ENCODE data around the gene NCK2.
"Not testable (repeated sequence)": the region's sequence is repeated elsewhere in the genome, so short reads cannot be mapped to it uniquely, and the experiment has no call there.

The NCK2 gene

DNA sequence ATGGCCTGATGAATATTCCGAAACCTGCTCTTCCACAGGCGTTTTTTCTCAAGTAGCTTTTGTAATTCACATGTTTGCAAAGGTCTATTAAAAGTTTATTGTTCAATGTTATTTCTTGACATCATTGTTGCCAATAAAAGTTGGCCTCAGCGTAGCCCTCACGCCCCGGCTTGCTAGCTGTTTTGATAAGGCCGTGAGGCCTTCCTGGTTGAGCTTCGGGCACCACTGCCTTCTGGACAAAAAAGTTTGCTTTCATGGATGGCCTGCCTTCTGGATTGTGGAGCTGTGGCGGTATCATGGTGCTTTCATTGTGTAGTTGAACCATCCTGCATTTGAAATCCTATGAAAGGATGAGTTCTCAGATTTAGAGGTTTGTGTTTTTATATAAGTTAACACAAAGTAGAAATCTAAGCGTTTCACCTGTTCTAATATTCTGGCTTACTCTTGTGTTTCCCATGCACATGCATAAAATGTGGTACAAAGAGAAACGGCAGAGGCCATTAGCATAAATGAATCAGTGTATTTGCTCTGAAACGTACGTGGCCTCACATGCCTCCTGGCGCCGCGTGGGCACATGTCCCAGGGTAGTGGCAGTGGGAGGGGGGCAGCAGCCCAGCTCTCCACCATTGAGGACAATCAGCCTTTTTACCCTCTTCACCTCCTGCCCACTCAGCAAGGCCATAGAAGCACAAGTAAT, 134.5 kb downstream of the NCK2 start:
- no peak for DNase-seq

DNA sequence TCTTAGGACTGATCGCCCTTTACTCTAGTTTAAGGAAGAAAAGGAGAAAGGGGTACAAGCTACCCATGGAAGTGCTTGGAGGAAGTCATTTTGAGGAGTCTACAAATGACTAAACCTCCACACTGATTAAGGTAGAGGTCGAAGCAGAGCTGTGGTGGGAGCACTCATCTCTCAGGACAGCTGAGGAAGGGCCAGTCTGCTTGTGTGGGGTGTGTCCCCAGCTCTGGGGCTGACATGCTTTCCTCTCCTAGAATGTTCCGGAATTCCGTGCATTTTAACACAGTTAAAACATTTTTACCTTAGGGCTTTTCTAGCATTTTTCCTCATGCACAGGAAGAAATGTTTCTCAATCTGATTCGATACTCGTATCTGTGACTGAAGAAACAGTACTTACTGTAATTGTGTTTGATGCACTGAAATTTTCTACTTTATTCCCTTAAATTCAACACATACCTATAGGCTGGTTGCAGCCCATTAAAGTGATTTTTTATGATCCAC, 135.1 kb downstream of the NCK2 start:
- DNase-seq: no peak

DNA sequence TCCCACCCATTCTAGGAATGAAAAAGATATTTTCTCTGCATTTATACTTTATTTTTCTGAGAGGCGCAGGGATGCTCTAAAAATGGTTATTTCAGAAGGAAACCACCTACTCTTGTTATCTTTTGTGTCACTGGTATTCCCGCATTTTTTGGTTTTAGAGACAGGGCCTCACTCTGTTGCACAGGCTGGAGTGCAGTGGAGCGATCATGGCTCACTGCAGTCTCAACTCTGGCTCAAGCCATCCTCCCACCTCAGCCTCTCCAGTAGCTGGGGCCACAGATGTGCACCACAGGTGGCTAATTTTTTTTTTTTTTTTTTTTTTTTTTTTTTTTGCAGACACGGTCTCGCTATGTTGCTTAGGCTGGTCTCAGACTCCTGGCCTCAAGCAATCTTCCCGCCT, 135.9 kb downstream of the NCK2 start:
- no peak for DNase-seq

GRCh38 chr2:105881286-105882136, 136.8 kb downstream of the NCK2 start:
- no peak for DNase-seq

- DNase-seq: no peak
Observed at GRCh38 chr2:105882341-105882740, 137.6 kb downstream of the NCK2 start.

DNA sequence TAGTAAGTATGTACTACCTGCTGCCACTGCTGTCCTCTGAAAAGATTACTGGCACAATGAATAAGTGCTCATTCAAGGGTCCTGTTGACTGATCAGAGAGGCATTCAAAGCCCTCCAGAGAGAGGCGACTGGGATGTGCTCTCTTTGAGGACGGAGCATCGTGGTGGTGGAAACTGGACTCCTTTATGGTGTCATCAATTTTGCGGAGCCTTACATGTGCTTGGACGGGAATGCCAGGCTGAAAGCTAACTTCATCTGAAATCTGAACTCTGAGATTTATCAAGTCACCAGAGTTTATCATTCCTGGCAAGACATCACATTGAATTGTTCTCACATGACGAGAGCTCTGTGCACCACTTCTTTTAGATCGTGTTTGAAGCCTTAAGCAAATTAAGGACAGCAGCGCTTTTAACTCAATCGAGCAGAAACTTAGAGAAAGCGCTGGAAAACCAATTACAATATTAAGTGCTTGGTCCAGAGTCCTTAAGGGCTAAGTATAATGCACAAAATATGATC, 138.3 kb downstream of the NCK2 start:
- DNase-seq: no peak

- no peak for DNase-seq
Observed at GRCh38 chr2:105883911-105884694, 139.4 kb downstream of the NCK2 start.

- DNase-seq: no peak
Observed at GRCh38 chr2:105885456-105885855, 140.7 kb downstream of the NCK2 start.

- DNase-seq: no peak
Observed at GRCh38 chr2:105886029-105886454, 141.3 kb downstream of the NCK2 start.

DNA sequence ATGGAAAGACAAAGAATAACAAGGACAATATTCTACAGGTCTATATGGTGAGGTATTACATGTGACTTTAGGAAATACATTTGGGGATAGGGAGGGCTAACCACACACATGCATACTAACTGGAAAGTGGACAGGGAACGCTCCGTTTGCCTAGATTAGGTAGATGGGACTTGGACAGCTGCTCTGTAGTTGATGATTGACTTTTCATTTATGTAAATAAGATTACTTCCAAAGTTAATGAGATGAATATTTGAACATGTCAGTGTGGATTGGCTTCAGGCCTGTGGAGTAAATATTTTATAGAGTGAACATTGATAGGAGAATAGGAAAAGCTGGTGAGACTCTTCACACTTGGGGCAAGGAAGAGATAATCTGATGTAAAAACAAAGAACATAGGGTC, 142.0 kb downstream of the NCK2 start:
- no peak for DNase-seq

DNA sequence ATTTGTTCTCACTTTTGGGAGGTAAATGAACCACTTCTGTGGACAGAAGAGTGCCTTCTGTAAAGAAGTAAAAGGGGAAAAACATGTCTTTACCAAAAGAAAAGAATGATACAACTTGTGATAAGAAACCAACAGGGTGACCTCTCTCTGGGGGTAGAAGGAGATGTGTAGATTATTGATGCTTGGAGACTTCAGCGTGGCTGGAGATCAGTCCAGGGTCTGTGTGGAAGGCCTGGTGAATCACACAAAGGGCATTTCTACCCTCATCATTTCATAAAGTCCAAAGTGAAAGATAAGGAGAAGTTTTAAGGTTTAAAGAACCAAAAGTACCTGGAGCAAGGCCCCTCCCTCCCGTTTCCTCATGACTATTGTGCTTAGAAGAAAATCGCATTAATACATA, 142.5 kb downstream of the NCK2 start:
- DNase-seq: no peak

- DNase-seq: no peak
Observed at GRCh38 chr2:105888625-105889024, 143.9 kb downstream of the NCK2 start.

DNA sequence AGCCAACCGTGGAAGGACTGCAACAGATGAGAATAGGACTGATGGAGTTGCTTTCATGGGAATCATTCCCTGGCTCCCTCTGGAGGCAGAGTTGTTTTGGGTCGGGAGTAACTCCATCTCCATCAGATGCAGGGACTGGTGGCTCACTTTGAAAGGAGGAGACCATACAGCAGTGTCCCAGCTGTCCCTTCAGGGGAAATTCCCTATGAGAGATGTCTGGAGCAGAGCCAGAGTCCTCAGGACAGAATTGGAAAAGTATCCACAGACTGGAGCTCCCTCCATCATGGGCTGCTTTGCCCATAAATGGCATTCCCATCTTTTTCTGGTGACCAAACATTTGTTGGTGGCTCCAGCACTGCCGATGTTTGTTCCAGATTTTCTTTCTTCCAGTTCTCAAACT, 144.3 kb downstream of the NCK2 start:
- DNase-seq: no peak

GRCh38 chr2:105890111-105890510, 145.4 kb downstream of the NCK2 start:
- no peak for DNase-seq

DNA sequence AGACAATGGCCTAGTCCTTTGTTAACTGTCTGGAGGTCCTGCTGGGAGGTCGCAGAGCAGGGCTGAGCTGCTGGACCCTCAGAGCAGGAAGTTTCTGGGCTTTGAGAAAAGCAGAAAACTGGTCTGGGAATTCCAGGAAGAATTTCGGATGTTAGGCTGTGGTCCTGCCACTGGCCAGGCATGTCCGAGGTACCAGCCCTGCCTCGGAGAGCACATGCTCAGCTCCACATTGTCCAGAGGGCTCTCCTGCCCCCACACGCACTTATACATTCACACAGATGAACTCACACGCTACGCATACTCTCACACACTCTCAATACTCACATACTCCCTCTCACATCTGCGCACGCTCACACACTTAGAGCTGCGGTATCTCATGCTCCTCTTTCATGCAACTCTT, 146.1 kb downstream of the NCK2 start:
- no peak for DNase-seq

GRCh38 chr2:105893011-105893995, 148.6 kb downstream of the NCK2 start:
- no peak for DNase-seq

DNA sequence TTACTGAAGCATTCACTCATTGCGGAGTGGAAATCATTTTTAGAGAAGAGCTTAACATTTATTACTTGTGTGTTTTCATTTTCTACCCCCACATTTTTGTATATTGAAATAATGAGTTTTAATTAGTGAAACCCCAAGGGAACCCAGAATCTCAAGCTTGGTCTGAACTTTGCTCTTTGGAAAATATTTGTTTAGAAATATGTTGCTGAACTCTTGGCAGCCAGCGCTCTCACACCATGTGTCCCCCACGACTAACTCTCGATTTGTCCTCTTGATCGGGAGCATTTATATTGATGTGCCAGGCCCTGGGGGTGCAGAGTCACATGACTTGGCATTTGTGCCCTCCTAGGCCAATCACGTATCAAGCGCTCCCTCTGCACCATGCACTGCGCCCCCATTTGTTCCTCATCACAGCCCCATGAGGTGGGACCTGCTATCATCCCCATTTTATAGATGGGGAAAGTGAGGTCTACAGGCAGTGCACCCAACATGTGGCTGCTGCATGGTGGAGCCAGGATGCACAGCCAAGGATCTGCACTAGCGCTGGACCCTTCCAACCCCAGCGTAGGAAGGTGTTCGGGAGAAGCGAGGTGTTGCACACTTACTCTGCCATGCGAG, 149.7 kb downstream of the NCK2 start:
- no peak for DNase-seq

GRCh38 chr2:105895990-105896764, 151.5 kb downstream of the NCK2 start:
- DNase-seq: no peak

DNA sequence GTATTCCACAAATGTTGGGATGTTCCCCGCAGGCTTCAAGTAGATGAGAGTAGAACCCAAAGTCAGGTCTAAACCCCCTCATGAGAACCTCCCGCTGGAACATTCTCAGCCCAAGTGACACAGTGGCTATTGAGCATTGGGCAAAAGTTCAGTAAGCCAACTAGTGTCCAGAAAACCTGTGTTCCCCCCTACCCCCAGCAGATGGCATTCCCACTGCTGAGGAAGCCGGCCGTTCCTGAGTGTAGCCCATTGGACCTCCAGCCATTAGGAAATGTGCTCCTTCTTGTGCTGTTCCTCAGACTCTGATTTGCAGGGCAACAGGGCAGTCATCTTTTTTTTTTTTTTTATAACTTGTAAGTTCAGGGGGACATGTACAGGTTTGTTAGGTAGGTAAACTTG, 152.1 kb downstream of the NCK2 start:
- no peak for DNase-seq

- not testable (repeated sequence) for DNase-seq
Observed at GRCh38 chr2:105897694-105898093, 153.0 kb downstream of the NCK2 start.

Data from NCI-H2171 (cell line).